HCT116 (cell line): ENCODE measurements around the gene GABBR2. TPM values are rescaled to one million over a fixed set of nuclear protein-coding genes. Genes with fewer than 3 reads are reported as not detected.
A peak's percentile ranks its signal among the peaks of the same experiment; 100 is the strongest.

ENCODE experiments used
- ATAC-seq: fragments of 200-7000 bp; cut with Tn5 transposase; 2 replicates; pipeline ENCODE4 v1.9.1; 2020; ENCODE audit warnings: mild to moderate bottlenecking, moderate library complexity
- BruUV-seq: library from RNA; stranded (reverse); fragments of 400-500 nt; replicated peaks from 2 replicates; lab custom pipeline; 2021; lab: Mats Ljungman, UMichigan
- CTCF ChIA-PET: fragments of 300-600 bp; sonication (Branson Sonifier 250); formaldehyde crosslinking; loops from one replicate; lab custom pipeline; 2021; ENCODE audit warnings: antibody characterized with exemption; lab: Charles Lee
- POLR2A ChIA-PET: fragments of 300-600, 350-600 bp; sonication (Branson Sonifier 250); formaldehyde crosslinking; loops from one replicate; lab custom pipeline; 2021; ENCODE audit warnings: antibody characterized with exemption; lab: Charles Lee
- RAD21 ChIA-PET, 2 experiments: fragments of 300-600 bp; sonication (Branson Sonifier 250); formaldehyde crosslinking; loops; one replicate each; lab custom pipeline; 2023; ENCODE audit warnings: low total read pairs in 2 of 2; ENCODE audit not compliant: uncharacterized antibody in 2 of 2, unreplicated experiment in 2 of 2, low non-redundant PET in 1 of 2; lab: Charles Lee
- DNase-seq: peaks from one replicate; pipeline ENCODE4 v3.0.0-alpha.2; 2010; ENCODE audit warnings: low read depth, low spot score
- H2AFZ ChIP-seq: fragments of 200-600 bp; shearing (Covaris generic), sonication (generic); 2 replicates; pipeline ENCODE4 v1.6.1; 2017; ENCODE audit warnings: low read depth, mixed run types, mixed read lengths, antibody characterized with exemption, low read length; ENCODE audit not compliant: poor library complexity, severe bottlenecking
- H3K27ac ChIP-seq: 2 replicates; pipeline ENCODE4 v1.5.1; 2012; ENCODE audit warnings: low read depth, low read length
- H3K27me3 ChIP-seq: fragments of 200-600 bp; sonication (generic); 2 replicates; pipeline ENCODE4 v1.6.1; 2016; ENCODE audit warnings: mixed run types, low read length, mixed read lengths; ENCODE audit not compliant: insufficient read depth
- H3K36me3 ChIP-seq, 2 experiments: fragments of 200-500 bp in 1 of 2; fragments of 200-600 bp in 1 of 2; sonication (Bioruptor generic) in 1 of 2; sonication (generic) in 1 of 2; 2 replicates each; pipeline versions ENCODE4 v1.5.1 to v1.6.1; 2014 to 2016; ENCODE audit warnings: low read length in 2 of 2, inconsistent platforms in 1 of 2, mixed read lengths in 1 of 2, mixed run types in 1 of 2; ENCODE audit not compliant: insufficient read depth in 2 of 2, control insufficient read depth in 1 of 2
- H3K4me1 ChIP-seq, 2 experiments: fragments of 200-600 bp in 1 of 2; sonication (generic) in 1 of 2; 2 replicates each; pipeline versions ENCODE4 v1.5.1 to v1.6.1; 2012 to 2017; ENCODE audit warnings: low read length in 2 of 2, inconsistent platforms in 1 of 2, mild to moderate bottlenecking in 1 of 2, mixed read lengths in 1 of 2, mixed run types in 1 of 2, moderate library complexity in 1 of 2; ENCODE audit not compliant: insufficient read depth in 2 of 2, control insufficient read depth in 1 of 2
- H3K4me2 ChIP-seq: fragments of 200-600 bp; sonication (generic); 2 replicates; pipeline ENCODE4 v1.6.1; 2017; ENCODE audit warnings: mixed run types, low read length, mixed read lengths
- H3K4me3 ChIP-seq, 2 experiments: fragments of 200-600 bp in 1 of 2; sonication (generic) in 1 of 2; replicated peaks in 1 of 2; 2 replicates each; pipeline ENCODE4 v1.5.1; 2011 to 2016; ENCODE audit warnings: low read length in 2 of 2, control low read depth in 1 of 2, low read depth in 1 of 2, mild to moderate bottlenecking in 1 of 2, mixed read lengths in 1 of 2, mixed run types in 1 of 2
- H3K79me2 ChIP-seq: fragments of 200-600 bp; sonication (generic); 2 replicates; pipeline ENCODE4 v1.6.1; 2017; ENCODE audit warnings: mild to moderate bottlenecking, mixed run types, low read length, moderate library complexity, mixed read lengths; ENCODE audit not compliant: insufficient read depth
- H3K9ac ChIP-seq: fragments of 200-600 bp; sonication (generic); 2 replicates; pipeline ENCODE4 v1.6.1; 2016; ENCODE audit warnings: low read length, mixed read lengths
- H3K9me2 ChIP-seq: fragments of 200-600 bp; sonication (generic), shearing (Covaris generic); 2 replicates; pipeline ENCODE4 v1.6.1; 2017; ENCODE audit warnings: mixed run types, mild to moderate bottlenecking, moderate library complexity; ENCODE audit not compliant: insufficient read depth
- H3K9me3 ChIP-seq, 2 experiments: fragments of 200-500 bp in 1 of 2; fragments of 200-600 bp in 1 of 2; sonication (Bioruptor generic) in 1 of 2; sonication (generic) in 1 of 2; 2 replicates each; pipeline ENCODE4 v1.6.1; 2014 to 2017; ENCODE audit warnings: low read length in 2 of 2, mixed read lengths in 2 of 2, inconsistent platforms in 1 of 2, low read depth in 1 of 2, mild to moderate bottlenecking in 1 of 2, mixed run types in 1 of 2, moderate library complexity in 1 of 2; ENCODE audit not compliant: control insufficient read depth in 1 of 2, insufficient read depth in 1 of 2
- H4K20me1 ChIP-seq: fragments of 200-600 bp; sonication (generic), shearing (Covaris generic); 2 replicates; pipeline ENCODE4 v1.6.1; 2017; ENCODE audit warnings: mixed run types, mild to moderate bottlenecking, moderate library complexity; ENCODE audit not compliant: insufficient read depth
- CTCF ChIP-seq, 3 experiments: fragments of 200-600 bp in 1 of 3; sonication (generic) in 1 of 3; IDR thresholded peaks in 2 of 3; conservative IDR thresholded peaks in 1 of 3; 2 replicates each; pipeline ENCODE4 v1.5.1; 2012 to 2017; ENCODE audit warnings: low read depth in 2 of 3, low read length in 2 of 3, antibody characterized with exemption in 1 of 3, borderline replicate concordance in 1 of 3, control low read depth in 1 of 3, mild to moderate bottlenecking in 1 of 3, mixed read lengths in 1 of 3, mixed run types in 1 of 3, moderate library complexity in 1 of 3; ENCODE audit not compliant: insufficient read depth in 1 of 3
- ELF1 ChIP-seq: IDR thresholded peaks from 2 replicates; pipeline ENCODE4 v1.6.1; 2012; ENCODE audit warnings: low read depth, borderline replicate concordance
- FOSL1 ChIP-seq: IDR thresholded peaks from 2 replicates; pipeline ENCODE4 v1.6.1; 2012; ENCODE audit warnings: low read depth
- JUND ChIP-seq: IDR thresholded peaks from 2 replicates; pipeline ENCODE4 v1.6.1; 2012
- POLR2A ChIP-seq: IDR thresholded peaks from 2 replicates; pipeline ENCODE4 v1.7.0; 2011; ENCODE audit warnings: borderline replicate concordance; ENCODE audit not compliant: insufficient read depth, insufficient read length; ENCODE audit errors: extremely low read depth
- POLR2AphosphoS5 ChIP-seq: IDR thresholded peaks from 2 replicates; pipeline ENCODE4 v1.6.1; 2011; ENCODE audit warnings: mild to moderate bottlenecking, low read depth, low read length, moderate library complexity
- SRF ChIP-seq: IDR thresholded peaks from 2 replicates; pipeline ENCODE4 v1.6.1; 2012; ENCODE audit warnings: low read depth
- TCF7L2 ChIP-seq: IDR thresholded peaks from 2 replicates; pipeline ENCODE4 v1.7.0; 2011; ENCODE audit warnings: borderline replicate concordance, inconsistent platforms; ENCODE audit not compliant: insufficient read depth, insufficient read length; ENCODE audit errors: extremely low read depth
- ZNF274 ChIP-seq: fragments of 200-500 bp; sonication (Bioruptor generic); IDR thresholded peaks from 2 replicates; pipeline ENCODE4 v1.6.1; 2014; ENCODE audit warnings: mild to moderate bottlenecking, low read depth, low read length, inconsistent platforms
- intact Hi-C: fragments of 100-400 bp; cut with micrococcal nuclease; formaldehyde crosslinking; loops from 2 replicates; pipeline ENCODE4 v1.10.0; 2022
- total RNA-seq: library from RNA; stranded (reverse); gene quantifications from one replicate; pipeline ENCODE4 v1.2.1, GENCODE V29; 2021; ENCODE audit not compliant: unreplicated experiment
- TF ChIP-seq, protein P1 (sequence below): IDR thresholded peaks from 2 replicates; pipeline ENCODE4 v1.6.1; 2012
- TF ChIP-seq, protein P2 (sequence below): IDR thresholded peaks from 2 replicates; pipeline ENCODE4 v1.6.1; 2011; ENCODE audit warnings: mild to moderate bottlenecking, low read length, moderate library complexity; ENCODE audit not compliant: insufficient replicate concordance; ENCODE audit errors: extremely low read depth

Gene GABBR2
- total RNA-seq, 1 experiment from 2014 or later: 0.15 TPM

DNA sequence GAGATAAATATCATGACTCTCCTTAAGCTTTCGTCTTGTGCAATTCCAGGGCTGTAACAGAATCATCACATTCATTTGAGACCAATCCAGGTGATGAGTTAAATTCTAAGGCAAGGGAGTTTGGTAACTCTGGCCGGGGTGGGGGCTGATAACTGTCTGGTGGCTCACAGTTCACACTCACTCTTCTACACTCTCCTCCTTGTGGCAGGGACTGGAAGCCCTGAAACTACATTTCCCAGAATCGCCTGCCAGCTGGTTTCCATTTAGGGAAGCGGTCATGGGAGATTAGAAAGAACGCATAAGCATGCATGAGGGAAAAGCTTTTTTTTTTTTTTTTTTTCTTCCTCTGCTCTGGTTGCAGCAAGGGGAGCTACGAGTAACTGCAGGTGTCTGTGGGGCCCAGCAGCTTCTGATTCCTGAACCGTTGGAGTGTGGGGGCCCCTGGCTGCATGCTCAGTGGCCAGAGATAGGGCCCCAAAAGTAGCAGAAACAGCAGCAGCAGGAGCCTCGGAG lies 298.5 kb downstream of the GABBR2 start:
- Histone ChIP-seq H2AFZ (no peak overlapping the region), H3K4me3 (no peak overlapping the region), H3K27me3 (no peaks in the 10 kb centered on the region), H3K36me3 (no peaks in the 10 kb centered on the region), H3K9ac (no peak overlapping the region), H3K9me2 (no peaks in the 10 kb centered on the region), H3K27ac (no peak overlapping the region), H3K9me3 (no peaks in the 10 kb centered on the region), H4K20me1 (no peaks in the 10 kb centered on the region), H3K4me2 (no peak overlapping the region), H3K79me2 (no peaks in the 10 kb centered on the region), H3K4me1 (0 out of 4 replicates have a peak, but pooled peaks cover 0 to 3% of the 10 kb centered on the region in 2 experiments)
- ChIA-PET RAD21 (no interaction called here), POLR2A (no interaction called here), CTCF (no interaction called here)
- no TSS peak for BruUV-seq
- peak; percentile 70 for ATAC-seq
- TF ChIP-seq CTCF (IDR thresholded peaks at IDR 0.05 in 2 of 3, conservative IDR thresholded peaks at IDR 0.05 in 1 of 3; ENCODE audit: borderline replicate concordance in 1 of 3, insufficient read depth in 1 of 3, low read depth in 2 of 3, low read length in 2 of 3) (peak in 1 of 3 experiments; percentile 24; a peak in 1 of 6 replicates), ELF1 (no peak), JUND (no peak), POLR2A (no peak), SRF (peak; percentile 60), ZNF274 (no peak), TCF7L2 (no peak), FOSL1 (no peak), POLR2AphosphoS5 (no peak)
- TF ChIP-seq, protein P1, sequence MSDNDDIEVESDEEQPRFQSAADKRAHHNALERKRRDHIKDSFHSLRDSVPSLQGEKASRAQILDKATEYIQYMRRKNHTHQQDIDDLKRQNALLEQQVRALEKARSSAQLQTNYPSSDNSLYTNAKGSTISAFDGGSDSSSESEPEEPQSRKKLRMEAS: no peak
- TF ChIP-seq, protein P2, sequence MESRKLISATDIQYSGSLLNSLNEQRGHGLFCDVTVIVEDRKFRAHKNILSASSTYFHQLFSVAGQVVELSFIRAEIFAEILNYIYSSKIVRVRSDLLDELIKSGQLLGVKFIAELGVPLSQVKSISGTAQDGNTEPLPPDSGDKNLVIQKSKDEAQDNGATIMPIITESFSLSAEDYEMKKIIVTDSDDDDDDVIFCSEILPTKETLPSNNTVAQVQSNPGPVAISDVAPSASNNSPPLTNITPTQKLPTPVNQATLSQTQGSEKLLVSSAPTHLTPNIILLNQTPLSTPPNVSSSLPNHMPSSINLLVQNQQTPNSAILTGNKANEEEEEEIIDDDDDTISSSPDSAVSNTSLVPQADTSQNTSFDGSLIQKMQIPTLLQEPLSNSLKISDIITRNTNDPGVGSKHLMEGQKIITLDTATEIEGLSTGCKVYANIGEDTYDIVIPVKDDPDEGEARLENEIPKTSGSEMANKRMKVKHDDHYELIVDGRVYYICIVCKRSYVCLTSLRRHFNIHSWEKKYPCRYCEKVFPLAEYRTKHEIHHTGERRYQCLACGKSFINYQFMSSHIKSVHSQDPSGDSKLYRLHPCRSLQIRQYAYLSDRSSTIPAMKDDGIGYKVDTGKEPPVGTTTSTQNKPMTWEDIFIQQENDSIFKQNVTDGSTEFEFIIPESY: no peak
- DNase-seq: no peak
- intact Hi-C loops: no loop called here
